Tibial nerve (tissue), 3 donors: ENCODE results near the gene RAPGEF3.

ENCODE experiments used
- POLR2A ChIP-seq, 2 donors: fragments of 450-650 bp; IDR thresholded peaks; one replicate each; pipeline ENCODE4 v1.6.1; 2017; ENCODE audit warnings: antibody characterized with exemption in 2 of 2, mild to moderate bottlenecking in 2 of 2, moderate library complexity in 2 of 2
- TF ChIP-seq, protein P1 (sequence below), 5 experiments: fragments of 200-600 bp in 3 of 5; fragments of 450-650 bp in 2 of 5; sonication (generic) in 3 of 5; IDR thresholded peaks; one replicate each; pipeline ENCODE4 v1.5.1; 2016 to 2019; ENCODE audit warnings: antibody characterized with exemption in 5 of 5, mild to moderate bottlenecking in 3 of 5, moderate library complexity in 2 of 5

DNA sequence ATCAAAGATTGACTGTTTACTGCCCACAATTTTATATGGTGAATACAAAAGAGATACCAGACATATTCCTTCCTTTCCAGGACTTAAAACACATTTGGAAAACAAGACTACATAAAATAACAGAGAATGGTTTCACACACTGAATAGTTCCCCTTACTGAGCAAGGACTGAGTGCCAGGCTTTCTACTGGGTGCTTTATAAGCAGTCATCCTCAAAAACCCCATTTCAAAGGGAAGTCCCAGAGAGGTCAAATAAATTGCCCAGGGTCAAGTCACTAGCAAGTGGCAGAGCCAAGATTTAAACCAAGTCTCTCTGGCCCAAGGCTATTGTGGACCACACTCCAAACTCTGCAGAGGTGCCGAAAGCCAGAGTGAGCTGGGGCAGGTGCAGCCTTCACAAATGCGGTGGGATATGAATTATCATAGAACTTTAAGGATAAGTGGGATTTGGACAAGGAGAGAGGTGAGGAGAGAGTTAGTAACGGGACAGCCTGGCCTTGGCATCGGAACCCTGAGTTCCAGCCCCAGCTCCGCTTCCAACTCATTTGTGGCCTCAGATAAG lies 43.8 kb downstream of the RAPGEF3 start:
- TF ChIP-seq, protein P1, sequence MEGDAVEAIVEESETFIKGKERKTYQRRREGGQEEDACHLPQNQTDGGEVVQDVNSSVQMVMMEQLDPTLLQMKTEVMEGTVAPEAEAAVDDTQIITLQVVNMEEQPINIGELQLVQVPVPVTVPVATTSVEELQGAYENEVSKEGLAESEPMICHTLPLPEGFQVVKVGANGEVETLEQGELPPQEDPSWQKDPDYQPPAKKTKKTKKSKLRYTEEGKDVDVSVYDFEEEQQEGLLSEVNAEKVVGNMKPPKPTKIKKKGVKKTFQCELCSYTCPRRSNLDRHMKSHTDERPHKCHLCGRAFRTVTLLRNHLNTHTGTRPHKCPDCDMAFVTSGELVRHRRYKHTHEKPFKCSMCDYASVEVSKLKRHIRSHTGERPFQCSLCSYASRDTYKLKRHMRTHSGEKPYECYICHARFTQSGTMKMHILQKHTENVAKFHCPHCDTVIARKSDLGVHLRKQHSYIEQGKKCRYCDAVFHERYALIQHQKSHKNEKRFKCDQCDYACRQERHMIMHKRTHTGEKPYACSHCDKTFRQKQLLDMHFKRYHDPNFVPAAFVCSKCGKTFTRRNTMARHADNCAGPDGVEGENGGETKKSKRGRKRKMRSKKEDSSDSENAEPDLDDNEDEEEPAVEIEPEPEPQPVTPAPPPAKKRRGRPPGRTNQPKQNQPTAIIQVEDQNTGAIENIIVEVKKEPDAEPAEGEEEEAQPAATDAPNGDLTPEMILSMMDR (IDR thresholded peaks at IDR 0.05): no peak
- no peak for TF ChIP-seq POLR2A (IDR thresholded peaks at IDR 0.05)
